NCI-H2227 (cell line): ENCODE results near the gene FAM53B.
"Not testable (repeated sequence)": the region's sequence is repeated elsewhere in the genome, so short reads cannot be mapped to it uniquely, and the experiment has no call there.

Source experiments
- DNase-seq: peaks from one replicate; lab custom pipeline; 2025; ENCODE audit not compliant: unreplicated experiment; lab: John Stamatoyannopoulos, UW

The FAM53B gene

GRCh38 chr10:124589491-124590041, 154.6 kb downstream of the FAM53B start:
- DNase-seq: no peak

- DNase-seq: peak; percentile 16
Measured at GRCh38 chr10:124588736-124589490, 155.3 kb downstream of the FAM53B start.

GRCh38 chr10:124588341-124588735, 155.8 kb downstream of the FAM53B start:
- not testable (repeated sequence) for DNase-seq

GRCh38 chr10:124587811-124588211, 156.4 kb downstream of the FAM53B start:
- no peak for DNase-seq

GRCh38 chr10:124586142-124586541, 158.0 kb downstream of the FAM53B start:
- DNase-seq: no peak

GRCh38 chr10:124579011-124579399, 165.2 kb downstream of the FAM53B start:
- no peak for DNase-seq

GRCh38 chr10:124578231-124579010, 165.8 kb downstream of the FAM53B start:
- no peak for DNase-seq

GRCh38 chr10:124577651-124578050, 166.5 kb downstream of the FAM53B start:
- no peak for DNase-seq

- no peak for DNase-seq
Measured at GRCh38 chr10:124576526-124577420, 167.4 kb downstream of the FAM53B start.

GRCh38 chr10:124575107-124576035, 168.8 kb downstream of the FAM53B start:
- no peak for DNase-seq

- no peak for DNase-seq
Measured at GRCh38 chr10:124574456-124575070, 169.6 kb downstream of the FAM53B start.

GRCh38 chr10:124573726-124574455, 170.3 kb downstream of the FAM53B start:
- DNase-seq: no peak

- DNase-seq: no peak
Measured at GRCh38 chr10:124572751-124573150, 171.4 kb downstream of the FAM53B start.

- DNase-seq: no peak
Measured at GRCh38 chr10:124570646-124571045, 173.5 kb downstream of the FAM53B start.

- no peak for DNase-seq
Measured at GRCh38 chr10:124569623-124570470, 174.3 kb downstream of the FAM53B start.
